NCI-H2081 (cell line): Measurements from ENCODE around the gene MOSMO.
"Not testable (repeated sequence)": the region's sequence is repeated elsewhere in the genome, so short reads cannot be mapped to it uniquely, and the experiment has no call there.

Experiments used
- DNase-seq, 2 experiments: peaks; one replicate each; lab custom pipeline; 2025; lab: John Stamatoyannopoulos, UW

MOSMO gene

DNA sequence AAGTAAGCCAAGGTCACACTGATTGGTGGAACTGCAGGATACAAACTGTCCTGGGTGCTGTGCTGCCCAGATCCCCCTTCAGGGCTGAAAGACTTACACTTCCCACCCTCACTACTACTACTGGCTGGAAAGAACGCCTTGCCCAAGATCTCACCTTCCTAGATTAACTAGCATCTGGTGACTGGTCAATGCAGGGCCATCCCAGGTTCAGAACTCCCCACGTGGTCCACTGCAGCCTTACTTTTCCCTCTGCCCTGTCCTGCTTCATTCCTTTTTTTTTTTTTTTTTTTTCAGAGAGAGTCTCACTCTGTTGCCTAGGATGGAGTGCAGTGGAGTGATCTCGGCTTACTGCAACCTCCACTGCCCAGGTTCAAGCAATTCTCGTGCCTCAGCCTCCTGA lies 4.7 kb upstream of the MOSMO start:
- DNase-seq: no peak

DNA sequence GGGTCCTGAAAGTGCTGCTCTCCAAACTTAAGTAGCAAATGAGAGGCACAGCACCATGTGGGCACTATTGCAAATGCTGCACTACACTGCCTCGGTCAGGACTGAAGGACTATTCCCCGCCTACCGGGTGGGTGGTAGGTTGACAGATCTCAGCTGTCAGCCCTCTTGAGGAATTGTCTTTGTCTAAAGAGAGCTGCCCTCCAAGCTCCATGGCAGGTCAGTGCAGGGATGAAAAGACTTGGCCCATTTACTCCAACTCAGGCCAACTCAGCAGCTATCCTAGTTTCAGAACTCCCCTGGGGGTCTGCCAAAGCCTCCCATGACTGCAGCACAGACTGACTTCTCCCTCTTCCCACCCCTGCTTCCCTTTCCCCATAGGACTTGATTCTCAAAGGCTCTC lies 3.6 kb upstream of the MOSMO start:
- DNase-seq: no peak

- no peak for DNase-seq
These were observed 2.2 kb upstream of the MOSMO start for GRCh38 chr16:22005746-22006145.

DNA sequence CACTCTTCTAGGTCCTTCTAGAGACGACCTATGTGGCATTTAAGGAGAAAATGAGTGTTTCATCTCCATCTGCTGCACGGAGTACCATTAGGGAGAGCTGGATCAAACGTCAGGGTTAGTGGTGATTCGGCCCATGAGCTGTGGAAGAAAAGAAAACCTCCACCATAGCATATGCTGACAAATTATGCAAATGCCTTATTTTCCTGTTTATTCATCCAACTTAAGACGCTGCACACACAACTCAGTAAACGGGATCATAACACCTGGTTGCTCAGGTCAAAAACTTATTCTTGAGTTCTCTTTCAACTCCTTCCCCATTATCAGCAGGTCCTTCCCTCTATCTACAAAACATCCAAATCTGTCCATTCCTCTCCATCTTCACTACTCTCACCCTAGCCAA lies 1.3 kb upstream of the MOSMO start:
- DNase-seq: no peak

DNA sequence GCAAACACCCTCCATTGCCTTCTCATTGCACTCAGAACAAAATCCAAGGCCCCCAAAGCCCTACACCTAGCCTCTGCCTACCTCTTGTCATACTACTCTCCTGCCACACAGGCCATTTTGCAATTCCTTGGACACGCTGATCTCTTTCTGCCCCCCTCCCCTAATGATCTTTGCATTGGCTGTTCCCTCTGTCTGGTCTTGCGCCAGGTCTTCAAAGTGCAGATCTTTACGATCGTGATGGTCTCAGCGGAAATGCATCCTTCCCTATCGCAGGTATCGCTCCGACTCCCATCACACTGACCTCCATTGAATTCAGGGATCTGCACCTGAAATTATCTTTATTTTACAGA lies 777 bp upstream of the MOSMO start:
- DNase-seq: no peak

- DNase-seq: no peak
These were observed 526 bp downstream of the MOSMO start for GRCh38 chr16:22008215-22009059.

DNA sequence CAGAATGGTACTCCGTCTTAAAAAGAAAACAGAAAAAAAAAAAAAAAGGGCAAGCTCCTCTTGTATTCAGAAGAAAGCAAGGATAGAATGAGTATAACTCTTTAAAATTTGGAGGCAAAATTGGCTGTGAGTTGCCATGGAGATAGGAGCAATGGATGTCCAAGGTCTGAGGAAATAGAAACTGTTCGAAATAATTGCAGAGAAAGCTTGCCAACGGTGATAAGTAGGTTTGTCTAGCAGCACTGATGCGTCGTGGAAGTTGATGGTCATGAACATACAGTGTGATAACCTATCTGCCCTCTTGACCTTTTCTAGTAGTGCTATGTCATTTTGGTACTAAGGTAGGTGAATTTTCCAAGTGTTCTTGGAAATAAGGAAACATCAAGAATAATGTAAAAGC lies 3.0 kb downstream of the MOSMO start:
- DNase-seq: no peak

- DNase-seq: no peak
These were observed 4.3 kb downstream of the MOSMO start for GRCh38 chr16:22012241-22012640.

- DNase-seq: no peak
These were observed 5.6 kb downstream of the MOSMO start for GRCh38 chr16:22013486-22013885.

GRCh38 chr16:22014271-22014873 lies 6.5 kb downstream of the MOSMO start:
- DNase-seq: no peak

- DNase-seq: no peak
These were observed 9.0 kb downstream of the MOSMO start for GRCh38 chr16:22016927-22017326.

- no peak for DNase-seq
These were observed 10.6 kb downstream of the MOSMO start for GRCh38 chr16:22018559-22018958.

GRCh38 chr16:22022151-22022550 lies 14.2 kb downstream of the MOSMO start:
- no peak for DNase-seq

DNA sequence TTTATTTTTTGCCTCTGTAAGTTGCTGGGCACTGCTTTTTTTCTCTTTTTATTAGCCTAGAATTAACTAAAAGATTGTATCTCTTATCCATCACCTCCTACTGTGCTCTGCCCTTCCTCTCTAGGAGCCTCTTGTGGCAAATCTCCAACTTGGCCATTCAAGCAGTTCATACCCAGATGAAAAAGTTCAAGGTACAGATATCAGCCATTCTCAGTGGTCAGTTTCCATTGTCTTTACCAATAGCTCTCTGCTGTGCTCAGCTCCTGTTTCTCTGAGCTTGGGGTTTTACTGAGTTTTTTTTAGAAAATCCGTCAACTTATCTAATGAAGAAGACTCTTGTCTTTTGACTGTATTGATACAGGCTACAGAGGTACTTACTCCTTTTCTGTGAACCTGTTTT lies 15.6 kb downstream of the MOSMO start:
- DNase-seq: no peak

GRCh38 chr16:22024785-22025184 lies 16.9 kb downstream of the MOSMO start:
- not testable (repeated sequence) for DNase-seq

DNA sequence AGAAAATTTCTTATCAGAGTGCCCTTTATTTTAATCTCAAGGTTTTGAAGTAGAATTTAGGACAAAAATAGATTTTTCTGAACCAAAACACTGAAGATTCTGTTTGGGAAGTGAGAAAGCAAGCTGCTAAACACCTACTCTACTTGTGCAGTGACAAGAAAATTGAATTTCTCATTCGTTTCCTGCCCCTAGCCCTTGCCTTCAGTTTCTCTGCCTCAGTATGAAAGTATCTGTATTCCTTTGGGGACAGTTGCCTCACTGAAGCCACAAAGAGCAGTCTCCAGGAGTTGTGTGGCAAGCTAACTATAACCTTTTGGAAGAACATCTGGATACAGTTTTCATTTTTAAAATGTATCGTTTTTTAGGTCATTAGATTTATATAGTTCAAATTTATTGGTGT lies 19.7 kb downstream of the MOSMO start:
- no peak for DNase-seq

GRCh38 chr16:22029632-22030031 lies 21.7 kb downstream of the MOSMO start:
- DNase-seq: no peak

GRCh38 chr16:22030087-22030812 lies 22.3 kb downstream of the MOSMO start:
- no peak for DNase-seq

- DNase-seq: no peak
These were observed 23.7 kb downstream of the MOSMO start for GRCh38 chr16:22031483-22032083.

DNA sequence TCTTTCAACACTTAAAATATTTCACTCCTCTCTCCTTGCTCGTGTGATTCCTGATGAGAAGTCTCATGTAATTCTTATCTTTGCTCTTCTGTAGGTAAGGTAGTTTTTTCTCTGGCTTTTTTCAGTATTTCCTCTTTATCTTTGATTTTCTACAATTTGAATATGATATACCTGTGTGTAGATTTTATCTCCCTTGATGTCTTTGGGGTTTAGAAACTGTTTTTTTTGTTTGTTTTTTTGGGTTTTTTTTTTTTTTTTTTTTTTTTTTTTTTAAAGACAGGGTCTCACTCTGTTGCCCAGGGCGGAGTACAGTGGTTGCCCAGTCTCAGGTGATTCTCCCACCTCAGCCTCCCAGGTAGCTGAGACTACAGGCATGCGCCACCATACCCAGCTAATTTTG lies 26.6 kb downstream of the MOSMO start:
- DNase-seq: no peak

GRCh38 chr16:22035153-22035552 lies 27.2 kb downstream of the MOSMO start:
- no peak for DNase-seq

DNA sequence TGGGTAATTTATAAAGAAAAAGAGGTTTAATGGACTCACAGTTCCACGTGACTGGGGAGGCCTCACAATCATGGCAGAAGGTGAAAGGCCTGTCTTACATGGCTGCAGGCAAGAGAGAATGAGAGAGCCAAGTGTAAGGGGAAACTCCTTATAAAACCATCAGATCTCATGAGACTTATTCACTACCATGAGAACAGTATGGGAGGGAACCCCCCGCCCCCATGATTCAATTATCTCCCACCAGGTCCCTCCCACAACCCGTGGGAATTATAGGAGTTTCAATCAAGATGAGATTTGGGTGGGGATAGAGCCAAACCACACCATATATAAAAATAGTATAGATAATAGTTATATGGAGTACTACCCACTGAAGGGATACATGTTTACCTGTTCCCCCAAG lies 36.0 kb downstream of the MOSMO start:
- not testable (repeated sequence) for DNase-seq

DNA sequence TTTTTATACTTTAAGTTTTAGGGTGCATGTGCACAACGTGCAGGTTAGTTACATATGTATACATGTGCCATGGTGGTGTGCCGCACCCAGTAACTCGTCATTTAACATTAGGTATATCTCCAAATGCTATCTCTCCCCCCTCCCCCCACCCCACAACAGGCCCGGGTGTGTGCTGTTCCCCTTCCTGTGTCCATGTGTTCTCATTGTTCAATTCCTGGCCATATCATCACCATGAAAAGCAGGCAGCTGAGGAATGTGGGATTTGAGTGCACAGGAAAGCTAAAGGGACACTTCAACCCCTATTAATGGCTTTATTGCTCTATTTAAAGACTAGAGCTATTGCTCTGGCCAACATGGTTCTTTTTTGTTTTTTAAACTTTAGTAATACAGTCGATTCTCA lies 38.0 kb downstream of the MOSMO start:
- DNase-seq: not testable (repeated sequence)
